Activated CD4-positive, CD25-positive, alpha-beta regulatory T cell treated with anti-CD3 and anti-CD28 coated beads, Interleukin-2, amount 50 U/mL, for 72 hours (primary cell): ENCODE data around the gene MRPL33.
"Not testable (repeated sequence)": the region's sequence is repeated elsewhere in the genome, so short reads cannot be mapped to it uniquely, and the experiment has no call there.

Source experiments
- DNase-seq: peaks from one replicate; pipeline ENCODE4 v3.0.0; 2021

Gene MRPL33

DNA sequence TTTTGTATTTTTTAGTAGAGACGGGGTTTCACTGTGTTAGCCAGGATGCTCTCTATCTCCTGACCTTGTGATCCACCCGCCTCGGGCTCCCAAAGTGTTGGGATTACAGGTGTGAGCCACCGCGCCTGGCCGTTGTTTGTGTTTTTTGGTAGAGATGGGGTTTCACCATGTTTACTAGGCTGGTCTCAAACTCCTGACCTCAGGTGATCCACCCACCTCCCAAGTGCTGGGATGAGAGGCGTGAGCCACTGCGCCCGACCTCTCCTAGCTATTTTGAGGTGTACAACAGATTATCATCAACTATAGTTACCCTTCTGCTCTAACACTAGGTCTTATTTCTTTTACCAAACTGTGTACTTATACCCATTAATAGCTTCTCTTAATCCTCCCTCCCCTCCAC, 28.9 kb upstream of the MRPL33 start:
- DNase-seq = no peak

DNA sequence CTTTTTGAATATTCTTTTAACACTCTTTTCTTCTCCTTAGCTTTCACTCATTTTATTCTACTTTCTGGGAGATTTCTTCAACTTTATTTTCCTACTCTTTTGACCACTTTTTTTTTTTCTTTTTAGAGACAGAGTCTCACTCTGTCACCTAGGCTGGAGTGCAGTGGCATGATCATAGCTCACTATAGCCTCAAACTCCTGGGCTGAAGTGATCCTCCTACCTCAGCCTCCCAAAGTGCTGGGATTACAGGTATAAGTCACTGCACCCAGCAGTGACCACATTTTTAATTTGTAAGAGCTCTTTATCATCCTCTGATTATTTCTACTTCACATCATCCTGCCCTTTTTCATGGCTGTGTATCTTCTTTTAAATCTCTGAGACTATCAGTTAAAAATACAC, 26.0 kb upstream of the MRPL33 start:
- not testable (repeated sequence) for DNase-seq

DNA sequence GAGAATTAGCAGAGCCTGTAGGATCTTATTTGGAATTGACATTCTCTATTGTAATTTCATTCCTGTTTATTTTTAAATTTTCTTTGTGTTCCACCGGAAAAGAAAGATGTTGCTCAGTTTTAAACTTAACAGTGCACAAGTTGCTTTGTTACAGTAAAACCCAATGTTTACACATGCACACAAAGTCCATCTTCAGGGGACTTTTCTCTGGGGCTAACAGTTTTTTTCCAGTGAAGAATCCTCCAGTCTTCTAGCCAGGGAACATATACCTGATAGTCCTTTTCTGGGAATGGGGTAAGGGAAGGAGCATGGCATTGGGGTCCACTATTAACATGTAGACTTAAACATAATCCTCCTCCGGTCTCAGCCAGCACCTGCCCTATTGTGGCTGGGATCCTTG, 25.2 kb upstream of the MRPL33 start:
- DNase-seq = no peak

DNA sequence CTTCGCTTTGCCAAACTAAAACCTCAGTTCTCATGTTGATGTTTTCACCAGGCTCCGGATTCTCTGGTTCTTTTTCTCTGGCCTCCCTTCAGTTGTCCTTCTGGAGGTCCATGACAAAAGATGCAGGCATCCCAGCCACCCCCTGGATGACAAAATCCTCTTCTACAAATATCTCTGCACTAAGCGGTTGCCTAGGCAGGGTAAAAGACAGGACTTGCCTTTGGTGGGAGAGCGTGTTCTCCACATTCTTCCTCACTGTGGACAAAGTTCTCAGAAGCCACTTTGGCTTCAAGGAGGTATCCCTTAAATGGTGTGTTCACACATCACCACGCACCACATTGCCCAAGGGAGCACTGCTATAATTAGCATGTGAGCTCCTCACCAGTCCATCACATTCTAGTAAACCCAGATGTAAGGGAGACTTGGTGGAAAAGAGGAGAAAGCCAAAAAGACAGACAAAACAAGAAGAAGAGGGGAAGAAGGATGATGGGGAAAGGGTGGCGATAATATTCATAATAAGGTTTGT, 23.6 kb upstream of the MRPL33 start:
- DNase-seq = no peak

DNA sequence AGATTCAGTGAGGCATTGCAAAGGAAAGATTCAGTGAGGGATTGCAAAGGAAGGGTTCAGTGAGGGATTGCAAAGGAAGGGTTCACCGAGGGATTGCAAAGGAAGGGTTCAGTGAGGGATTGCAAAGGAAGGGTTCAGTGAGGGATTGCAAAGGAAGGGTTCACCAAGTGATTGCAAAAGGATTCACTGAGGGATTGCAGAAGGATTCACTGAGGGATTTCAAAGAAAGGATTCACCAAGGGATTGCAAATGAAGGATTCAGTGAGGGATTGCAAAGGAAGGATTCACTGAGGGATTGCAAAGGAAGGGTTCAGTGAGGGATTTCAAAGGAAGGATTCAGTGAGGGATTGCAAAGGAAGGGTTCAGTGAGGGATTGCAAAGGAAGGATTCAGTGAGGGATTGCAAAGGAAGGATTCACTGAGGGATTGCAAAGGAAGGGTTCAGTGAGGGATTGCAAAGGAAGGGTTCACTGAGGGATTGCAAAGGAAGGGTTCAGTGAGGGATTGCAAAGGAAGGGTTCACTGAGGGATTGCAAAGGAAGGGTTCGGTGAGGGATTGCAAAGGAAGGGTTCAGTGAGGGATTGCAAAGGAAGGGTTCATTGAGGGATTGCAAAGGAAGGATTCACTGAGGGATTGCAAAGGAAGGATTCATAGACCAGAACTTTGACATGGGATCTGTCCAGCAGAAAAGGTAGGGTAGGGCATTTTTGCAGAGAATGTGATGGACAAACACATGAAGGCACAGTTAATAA, 22.5 kb upstream of the MRPL33 start:
- DNase-seq = not testable (repeated sequence)

DNA sequence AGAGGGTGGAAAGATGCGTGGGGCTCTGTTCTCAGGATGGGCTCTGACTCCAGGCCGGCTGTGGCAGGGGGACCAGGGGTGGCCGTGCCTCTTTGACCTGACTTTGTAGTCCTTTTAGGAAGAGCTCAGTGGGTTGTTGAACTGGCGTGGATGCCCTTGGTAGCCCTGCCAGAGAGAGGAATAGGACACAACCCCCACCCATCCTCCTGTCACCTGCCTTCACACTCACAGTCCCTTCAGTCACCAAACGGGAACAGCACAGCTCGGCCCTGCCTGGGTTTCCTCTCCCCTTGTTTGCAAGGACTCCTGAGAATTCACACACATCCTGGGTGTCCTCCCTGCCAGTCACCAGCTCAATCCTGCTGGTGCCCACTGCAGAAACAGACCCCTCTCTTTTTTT, 20.1 kb upstream of the MRPL33 start:
- DNase-seq = no peak

DNA sequence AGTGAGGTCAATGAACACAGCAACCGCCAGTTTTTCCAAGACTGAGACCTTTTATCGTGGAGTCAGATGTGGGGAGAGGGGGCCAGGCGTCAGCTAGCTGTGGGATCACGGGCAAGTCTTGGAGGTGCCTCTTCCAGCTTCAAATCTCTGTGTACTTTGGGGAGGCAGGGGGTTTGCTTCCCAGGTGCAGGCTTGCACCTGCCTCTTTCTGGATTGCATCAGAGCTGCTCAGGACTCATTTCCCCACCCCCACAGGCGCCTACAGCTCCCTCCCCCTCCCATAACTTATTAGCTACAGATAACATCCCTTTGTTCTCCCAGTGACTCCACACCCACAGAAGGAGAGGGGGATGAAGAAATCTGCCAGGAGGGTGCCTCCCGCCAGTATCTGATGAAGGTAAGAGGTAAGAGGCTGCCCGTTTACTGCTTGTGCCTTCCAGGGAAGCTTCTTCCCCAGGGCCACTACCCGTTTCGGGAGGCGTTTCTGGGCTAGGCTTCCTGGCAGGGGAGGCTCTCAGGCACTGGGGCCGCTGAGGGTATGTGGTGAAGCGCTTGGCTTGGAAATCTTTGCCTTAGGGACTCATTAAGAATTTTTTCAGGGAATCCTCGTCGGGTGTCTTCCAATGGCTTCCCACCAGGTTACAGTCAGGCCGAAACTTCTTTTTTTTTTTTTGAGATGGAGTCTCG, 18.8 kb upstream of the MRPL33 start:
- no peak for DNase-seq

DNA sequence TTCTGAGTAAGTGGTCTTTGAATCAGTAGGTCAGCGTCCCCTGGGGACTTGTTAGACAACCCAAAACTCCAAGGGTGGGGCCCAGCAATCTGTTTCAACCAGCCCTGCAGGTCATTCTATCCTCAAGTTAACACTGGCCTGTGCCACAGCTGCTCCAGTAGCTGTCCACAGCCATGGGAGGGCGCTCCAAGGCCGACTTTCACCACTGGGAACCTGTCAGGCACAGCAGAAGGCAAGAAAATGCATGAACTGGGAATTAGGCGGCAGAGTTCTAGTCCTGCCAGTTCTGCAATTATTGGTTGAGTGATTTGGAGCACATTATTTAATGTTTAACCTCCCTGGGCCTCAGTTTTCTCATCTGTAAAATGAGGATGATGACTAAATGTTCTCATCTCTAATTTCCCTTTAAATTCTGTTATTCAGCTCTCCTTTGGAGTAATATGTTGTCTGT, 17.4 kb upstream of the MRPL33 start:
- peak; percentile 75 for DNase-seq

DNA sequence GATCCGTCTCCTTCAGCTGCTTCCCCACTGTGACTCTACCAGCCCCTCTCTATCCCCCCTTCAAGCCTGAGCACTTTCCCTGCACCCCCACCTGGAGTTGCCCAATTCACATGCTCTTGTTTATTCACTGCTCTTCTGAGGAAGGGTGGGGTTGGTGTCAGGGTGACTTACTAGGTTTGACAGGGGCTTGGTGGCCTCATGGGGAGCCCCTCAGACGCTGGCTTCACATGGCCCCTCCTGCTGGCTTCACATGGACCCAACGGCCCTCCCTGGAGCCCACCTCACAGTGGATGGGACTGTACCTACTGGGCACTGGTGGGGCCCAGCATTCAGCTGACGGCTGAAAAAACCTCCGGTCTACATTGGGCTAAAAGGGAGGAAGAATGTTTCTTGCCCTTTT, 16.7 kb upstream of the MRPL33 start:
- DNase-seq = no peak

DNA sequence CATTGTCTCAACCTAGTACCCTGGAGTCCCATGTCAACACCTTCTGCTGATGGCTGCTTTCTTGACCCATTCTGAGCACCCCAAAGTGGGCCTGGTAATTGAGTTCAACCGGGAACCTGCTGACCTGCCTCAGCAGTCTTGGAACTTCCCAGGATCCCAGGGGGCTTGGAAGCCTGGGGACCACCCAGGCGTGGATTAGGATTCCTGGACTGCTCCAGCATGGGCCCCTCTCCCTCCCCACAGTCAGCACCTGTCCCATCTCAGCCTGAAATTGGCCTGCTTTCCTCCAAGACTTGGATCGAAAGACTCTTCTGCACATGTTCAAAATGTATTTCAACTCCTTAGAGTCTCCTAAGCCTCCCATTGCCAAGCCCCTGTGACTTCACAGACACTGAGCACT, 15.4 kb upstream of the MRPL33 start:
- DNase-seq = no peak

DNA sequence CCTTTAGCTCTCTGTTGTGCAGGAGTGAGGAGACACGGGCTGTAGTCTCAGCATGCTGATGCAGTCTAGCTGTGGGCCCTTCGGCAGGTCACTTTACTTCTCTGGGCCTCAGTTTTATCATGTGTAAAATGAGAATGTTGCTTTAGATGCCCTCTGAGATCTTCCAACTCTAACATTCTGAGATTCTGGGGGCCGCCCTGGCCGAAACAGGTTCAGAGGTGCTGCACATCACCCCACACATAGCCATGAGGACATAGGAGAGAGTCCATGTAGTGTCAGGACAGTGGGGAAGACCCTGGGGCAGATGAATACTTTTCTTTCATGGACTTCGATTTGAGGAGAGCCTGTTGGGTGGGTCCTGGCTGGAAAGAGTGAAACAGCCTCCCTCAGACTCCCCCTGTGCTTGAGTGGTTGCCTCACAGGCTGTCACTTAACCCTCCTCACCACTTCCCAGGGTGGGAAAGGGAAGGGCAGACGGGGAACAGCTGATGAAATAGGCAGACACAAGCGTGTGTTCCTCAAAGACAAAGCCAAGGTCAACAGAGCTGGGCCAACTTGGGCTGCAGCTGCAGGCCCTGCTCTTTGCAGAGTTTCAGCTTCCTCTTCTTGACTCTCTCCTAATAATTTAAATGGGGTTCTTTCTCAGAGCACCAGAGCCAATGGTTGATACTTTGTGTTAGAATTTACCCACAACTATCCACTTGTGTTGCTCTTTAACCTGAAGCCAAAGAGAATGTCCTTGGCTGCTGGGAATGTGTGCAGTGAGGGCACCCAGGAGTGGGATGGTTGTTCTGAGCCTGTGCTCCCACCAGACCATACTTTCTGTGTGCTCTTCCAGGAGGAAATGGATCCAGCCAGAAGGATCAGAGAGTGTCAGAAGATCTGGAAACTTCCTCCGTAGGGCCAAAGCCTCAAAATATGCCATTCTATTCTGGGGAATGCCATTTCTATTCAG, 14.7 kb upstream of the MRPL33 start:
- DNase-seq = no peak

DNA sequence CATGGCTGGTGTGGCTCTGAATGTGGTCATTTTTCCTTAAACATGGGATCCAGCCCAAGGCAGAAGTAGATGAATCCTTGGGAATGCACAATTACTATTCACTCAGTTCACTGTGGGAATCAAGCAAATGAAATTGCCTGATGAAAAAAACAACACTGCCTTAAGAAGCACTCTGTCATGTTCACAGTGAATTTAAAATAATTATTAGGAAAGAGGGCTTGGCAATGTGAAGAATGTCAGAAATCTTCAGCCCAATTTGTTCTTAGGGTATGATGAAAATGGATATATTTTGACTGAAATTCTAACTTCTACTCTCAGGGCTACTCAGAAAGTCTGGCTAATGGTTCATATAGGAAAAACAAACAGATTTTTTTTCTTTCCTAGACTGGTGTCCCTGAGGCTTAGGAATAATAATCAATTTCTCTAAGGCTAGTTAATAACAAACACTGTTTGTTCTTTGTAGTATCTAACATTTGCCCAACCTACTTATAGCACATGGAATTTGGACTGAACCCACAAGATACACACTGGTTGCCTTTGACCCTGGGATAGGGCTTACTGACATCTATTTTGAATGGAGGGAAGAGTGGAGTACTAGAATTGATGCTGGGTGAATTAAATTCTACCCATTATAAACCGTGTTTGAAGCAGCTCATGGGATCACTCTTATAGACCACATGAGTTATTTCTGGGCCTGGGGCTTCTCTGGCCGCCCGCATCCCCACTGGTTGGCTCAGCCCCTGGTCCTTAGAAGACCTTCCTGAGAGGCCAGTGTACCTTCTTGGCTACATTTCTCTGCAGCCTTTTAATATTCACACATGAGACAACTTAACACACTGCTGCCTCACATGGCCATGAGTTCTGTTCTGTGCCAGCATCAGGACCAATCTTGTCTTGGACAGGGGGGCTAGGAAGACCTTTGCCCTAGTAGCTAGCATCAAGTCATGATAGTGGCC, 8.3 kb upstream of the MRPL33 start:
- no peak for DNase-seq

DNA sequence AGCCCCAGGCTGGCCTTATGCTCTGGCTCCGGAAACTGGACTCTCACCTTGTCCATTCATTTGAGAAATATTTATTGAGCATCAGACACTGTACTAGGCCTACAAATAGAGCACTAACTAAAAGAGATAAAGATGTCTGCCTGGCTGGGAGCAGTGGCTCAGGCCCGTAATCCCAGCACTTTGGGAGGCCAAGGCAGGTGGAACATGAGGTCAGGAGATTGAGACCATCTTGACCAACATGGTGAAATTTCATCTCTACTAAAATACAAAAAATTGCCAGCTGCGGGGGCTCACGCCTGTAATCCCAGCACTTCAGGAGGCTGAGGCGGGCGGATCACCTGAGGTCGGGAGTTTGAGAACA, 7.6 kb upstream of the MRPL33 start:
- no peak for DNase-seq

DNA sequence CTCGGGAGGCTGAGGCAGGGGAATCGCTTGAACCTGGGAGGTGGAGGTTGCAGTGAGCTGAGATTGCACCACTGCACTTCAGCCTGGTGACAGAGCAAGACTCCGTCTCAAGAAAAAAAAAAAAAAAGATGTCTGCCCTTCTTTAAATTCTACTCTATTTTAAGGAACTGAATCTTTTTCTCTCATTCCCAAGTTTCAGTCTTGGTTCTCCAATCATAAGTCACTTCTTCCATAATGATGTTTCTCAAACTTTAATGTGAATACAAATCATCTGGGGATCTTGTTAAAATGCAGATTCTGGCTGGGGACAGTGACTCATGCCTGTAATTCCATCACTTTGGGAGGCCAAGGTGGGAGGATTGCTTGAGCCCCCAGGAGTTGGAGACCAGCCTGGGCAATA, 7.0 kb upstream of the MRPL33 start:
- not testable (repeated sequence) for DNase-seq

DNA sequence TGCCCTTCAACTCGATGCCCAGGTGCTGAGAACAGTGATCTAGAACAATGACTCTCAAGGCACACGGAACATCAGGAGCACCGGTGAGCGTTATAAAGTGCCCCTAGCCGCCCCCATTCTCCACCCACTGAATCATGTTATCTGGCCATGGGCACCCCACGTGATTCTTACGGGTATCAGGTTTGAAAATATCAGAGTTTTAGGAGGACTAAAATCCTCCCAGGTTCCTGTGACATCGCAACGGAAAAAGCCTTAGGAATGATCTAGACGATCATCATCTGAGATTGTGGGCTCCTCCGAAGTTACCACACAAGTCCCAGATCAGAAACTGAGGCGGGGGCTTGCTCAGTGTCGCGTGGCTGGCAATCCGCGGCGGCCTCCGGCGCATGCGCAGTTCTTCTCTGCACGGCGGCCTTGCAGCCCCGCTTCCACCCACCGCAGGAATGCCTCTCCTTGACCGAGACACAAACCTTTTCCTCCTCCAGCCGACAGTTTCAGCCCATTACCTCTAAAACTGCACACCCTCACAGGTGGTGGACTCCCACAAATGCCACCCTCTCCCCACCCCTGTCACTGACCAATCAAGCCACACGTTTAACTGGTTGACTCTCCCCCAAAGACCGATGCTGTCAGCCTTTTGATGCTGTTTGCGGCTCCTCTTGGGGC, 5.8 kb upstream of the MRPL33 start:
- peak; percentile 65 for DNase-seq

DNA sequence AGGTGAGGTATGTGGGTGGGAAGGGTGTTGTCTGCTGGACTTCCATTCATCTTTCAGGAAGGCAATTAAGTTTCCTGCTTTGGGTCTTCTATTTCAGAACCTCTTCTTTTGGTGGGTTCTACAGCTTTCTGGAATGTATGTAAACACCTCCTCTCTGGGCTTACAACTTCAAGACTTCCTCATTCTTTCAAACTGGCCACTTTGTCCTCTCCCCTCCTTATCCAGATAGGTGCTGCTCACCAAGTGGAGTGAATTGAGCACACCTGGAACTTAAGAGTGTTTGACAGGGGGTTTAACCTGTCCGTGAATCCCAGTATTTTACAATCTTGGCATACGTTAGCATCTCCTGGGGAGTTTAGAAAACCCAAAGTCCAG, 5.2 kb upstream of the MRPL33 start:
- DNase-seq = no peak

DNA sequence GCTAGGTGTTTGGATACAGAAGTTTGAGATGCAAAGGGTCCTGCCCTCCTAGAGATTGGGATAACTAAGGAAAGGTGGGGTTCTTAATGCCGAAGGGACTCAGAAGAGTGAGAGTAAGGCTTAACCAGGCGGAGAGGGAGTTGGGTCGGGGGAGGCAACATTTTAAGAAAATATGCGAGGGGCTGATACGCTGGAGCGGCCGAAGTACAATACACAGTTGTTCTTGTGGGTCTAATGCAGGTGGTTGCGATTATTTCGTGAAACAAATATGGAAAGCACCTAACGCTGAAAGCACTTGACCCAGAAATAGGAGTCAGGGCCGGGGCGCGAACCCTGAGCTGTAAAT, 344 bp upstream of the MRPL33 start:
- DNase-seq = no peak

DNA sequence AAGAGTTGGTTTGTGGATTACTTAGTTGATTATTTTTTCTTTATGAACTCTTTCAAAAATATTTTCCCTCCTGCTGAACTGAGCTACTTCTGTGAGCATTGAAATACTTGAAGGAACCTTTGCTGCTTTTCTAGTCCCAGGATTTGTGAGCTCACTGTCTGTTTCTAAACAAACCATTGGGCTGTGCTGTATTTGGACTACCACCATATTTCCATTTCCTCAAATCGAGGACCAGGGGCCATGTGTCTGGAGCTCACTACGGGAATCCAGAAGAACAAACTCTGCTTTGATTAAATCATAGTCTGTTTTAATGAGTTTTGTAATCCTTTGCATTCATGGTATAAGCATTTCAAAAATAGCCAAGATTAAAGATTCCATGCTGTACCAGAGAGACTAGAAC, 1.3 kb downstream of the MRPL33 start:
- DNase-seq = no peak

DNA sequence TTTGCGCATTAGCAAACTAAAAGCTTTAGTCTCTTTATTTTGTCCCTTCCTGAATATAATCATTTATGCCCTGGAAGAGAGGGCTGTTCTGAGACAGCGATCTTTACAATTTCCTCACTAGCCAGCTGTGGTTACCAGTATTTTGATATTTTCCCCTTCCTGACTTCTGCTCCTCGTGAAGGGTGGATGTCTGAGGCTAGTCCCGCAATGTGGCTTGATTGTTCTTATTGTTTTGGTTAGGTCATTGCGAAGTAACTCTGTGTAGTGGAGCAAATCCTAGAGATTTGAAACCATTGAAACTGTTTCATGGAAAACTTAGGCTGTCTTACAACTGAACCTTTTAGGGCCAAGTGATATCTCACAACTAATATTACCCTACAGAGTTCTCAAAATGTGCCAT, 2.4 kb downstream of the MRPL33 start:
- DNase-seq = no peak

DNA sequence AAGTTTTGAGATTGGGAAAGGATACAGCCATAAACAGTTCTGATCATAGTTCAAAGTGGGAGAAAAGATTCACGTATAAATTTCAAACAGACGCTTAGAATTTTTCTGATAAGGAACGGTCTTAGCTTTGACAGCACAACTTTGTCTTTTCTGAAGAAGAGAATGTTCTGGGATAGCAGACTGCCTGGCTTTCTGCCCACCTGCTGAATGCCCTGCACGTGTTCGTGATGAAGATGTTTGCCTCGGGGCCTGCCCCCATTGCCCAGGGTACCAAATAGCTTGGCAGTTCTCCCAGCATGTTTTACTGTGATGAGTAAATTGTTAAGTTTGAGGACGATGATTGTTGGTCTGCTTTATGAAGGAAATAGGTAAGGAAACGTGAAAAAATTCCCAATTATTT, 4.6 kb downstream of the MRPL33 start:
- DNase-seq = no peak

DNA sequence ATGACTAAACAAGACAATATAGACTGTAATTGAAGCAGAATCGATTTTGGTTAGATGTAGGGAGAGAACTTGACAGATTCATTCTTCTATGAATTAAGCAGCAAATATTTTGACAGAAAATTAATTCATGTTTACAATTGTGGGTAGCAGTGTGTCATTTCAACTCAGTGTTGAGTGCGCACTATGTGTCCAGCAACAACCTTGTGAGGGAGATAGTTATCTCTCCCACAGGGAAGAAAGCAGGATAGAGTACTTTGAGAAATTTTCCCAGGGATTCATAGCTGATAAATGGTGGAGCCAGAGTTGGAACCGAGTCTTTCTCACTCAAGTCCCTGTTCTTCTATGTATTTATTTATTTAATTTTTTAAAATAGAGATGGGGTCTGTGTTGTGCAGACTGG, 5.2 kb downstream of the MRPL33 start:
- no peak for DNase-seq
